Keratinocyte (primary cell): ENCODE measurements around the gene ARID1B. TPM values are rescaled to one million over a fixed set of nuclear protein-coding genes. Genes with fewer than 3 reads are reported as not detected.

Experiments
- DNase-seq: peaks from one replicate; pipeline ENCODE4 v3.0.0-alpha.2; 2011; ENCODE audit warnings: low read depth, missing footprints, low spot score
- FAIRE-seq: peaks from 2 replicates; lab custom pipeline; 2011; peaks lifted over from hg19 to GRCh38; lab: Jason Lieb, UNC
- H2AFZ ChIP-seq: 2 replicates; pipeline ENCODE4 v1.6.0; 2012; ENCODE audit warnings: low read length, control low read depth, inconsistent platforms; ENCODE audit not compliant: control insufficient read depth
- H3K27ac ChIP-seq: 2 replicates; pipeline ENCODE4 v1.5.1; 2011; ENCODE audit warnings: low read length; ENCODE audit not compliant: control insufficient read depth, insufficient read depth
- H3K27me3 ChIP-seq: 3 replicates; pipeline ENCODE4 v1.6.0; 2011; ENCODE audit warnings: low read length; ENCODE audit not compliant: control insufficient read depth, insufficient read depth; ENCODE audit errors: extremely low read depth
- H3K36me3 ChIP-seq, 2 experiments: 2 replicates in 1 of 2; 3 replicates in 1 of 2; pipeline ENCODE4 v1.5.1; 2011; ENCODE audit warnings: low read length in 2 of 2, mild to moderate bottlenecking in 1 of 2; ENCODE audit not compliant: control insufficient read depth in 2 of 2, insufficient read depth in 2 of 2; ENCODE audit errors: extremely low read depth in 1 of 2
- H3K4me1 ChIP-seq: 3 replicates; pipeline ENCODE4 v1.5.1; 2011; ENCODE audit warnings: low read length; ENCODE audit not compliant: control insufficient read depth, insufficient read depth; ENCODE audit errors: extremely low read depth
- H3K4me2 ChIP-seq: 3 replicates; pipeline ENCODE4 v1.6.0; 2011; ENCODE audit warnings: low read depth, low read length; ENCODE audit not compliant: control insufficient read depth, insufficient read depth; ENCODE audit errors: extremely low read depth
- H3K4me3 ChIP-seq, 3 experiments: fragments of 200-600 bp in 1 of 3; sonication (generic) in 1 of 3; 2 replicates in 2 of 3; 3 replicates in 1 of 3; pipeline ENCODE4 v1.5.1; 2011 to 2016; ENCODE audit warnings: low read length in 3 of 3, mild to moderate bottlenecking in 3 of 3, control low read depth in 2 of 3, inconsistent platforms in 1 of 3, low read depth in 1 of 3, mixed read lengths in 1 of 3, mixed run types in 1 of 3, moderate library complexity in 1 of 3; ENCODE audit not compliant: control insufficient read depth in 2 of 3, insufficient read depth in 2 of 3; ENCODE audit errors: extremely low read depth in 1 of 3
- H3K79me2 ChIP-seq: 2 replicates; pipeline ENCODE4 v1.6.0; 2012; ENCODE audit warnings: low read length; ENCODE audit not compliant: control insufficient read depth, insufficient read depth
- H3K9ac ChIP-seq: 3 replicates; pipeline ENCODE4 v1.6.0; 2011; ENCODE audit warnings: low read length; ENCODE audit not compliant: control insufficient read depth, insufficient read depth; ENCODE audit errors: extremely low read depth
- H3K9me1 ChIP-seq: 3 replicates; pipeline ENCODE4 v1.6.0; 2011; ENCODE audit warnings: low read length; ENCODE audit not compliant: control insufficient read depth, insufficient read depth; ENCODE audit errors: extremely low read depth
- H3K9me3 ChIP-seq: 2 replicates; pipeline ENCODE4 v1.5.1; 2012; ENCODE audit warnings: low read depth, low read length; ENCODE audit not compliant: control insufficient read depth
- H4K20me1 ChIP-seq: 3 replicates; pipeline ENCODE4 v1.6.0; 2011; ENCODE audit warnings: low read length; ENCODE audit not compliant: control insufficient read depth, insufficient read depth; ENCODE audit errors: extremely low read depth
- EZH2 ChIP-seq: IDR thresholded peaks from one replicate; pipeline ENCODE4 v1.6.1; 2012; ENCODE audit warnings: inconsistent platforms, mild to moderate bottlenecking, low read length, moderate library complexity
- dilution Hi-C: fragments of 300-500 bp; cut with MboI; formaldehyde crosslinking; loops from one replicate; pipeline ENCODE4 v1.7.0; 2020; ENCODE audit warnings: low sequenced_read_pairs; ENCODE audit not compliant: extremely low pct_ligation_motif_present
- polyA plus RNA-seq, 5 experiments: library from polyadenylated mRNA; depleted of rRNA in 3 of 5; stranded (reverse) in 3 of 5; stranded (forward) in 1 of 5; unstranded in 1 of 5; fragments of >200 nt; gene quantifications; 1 replicate in 1 of 5; 2 replicates in 3 of 5; 3 replicates in 1 of 5; pipeline versions ENCODE4 v1.2.1 to v1.2.3, GENCODE V29; 2011 to 2012; ENCODE audit warnings: missing spikeins in 2 of 5, low read depth in 1 of 5, low replicate concordance in 1 of 5
- TF ChIP-seq, protein P1 (sequence below), 3 experiments: IDR thresholded peaks in 1 of 3; conservative IDR thresholded peaks in 1 of 3; optimal IDR thresholded peaks in 1 of 3; 2 replicates in 2 of 3; 3 replicates in 1 of 3; pipeline versions ENCODE3 to v1.5.1; 2011; ENCODE audit warnings: low read length in 3 of 3, mild to moderate bottlenecking in 3 of 3, moderate library complexity in 2 of 3, control low read depth in 1 of 3, inconsistent platforms in 1 of 3; ENCODE audit not compliant: insufficient read depth in 2 of 3; ENCODE audit errors: extremely low read depth in 1 of 3

The ARID1B gene
- polyA plus RNA-seq, 1 donor (not counting 4 experiments of a cell fraction or from before 2014, with no cell fraction given): 14.9 TPM

DNA sequence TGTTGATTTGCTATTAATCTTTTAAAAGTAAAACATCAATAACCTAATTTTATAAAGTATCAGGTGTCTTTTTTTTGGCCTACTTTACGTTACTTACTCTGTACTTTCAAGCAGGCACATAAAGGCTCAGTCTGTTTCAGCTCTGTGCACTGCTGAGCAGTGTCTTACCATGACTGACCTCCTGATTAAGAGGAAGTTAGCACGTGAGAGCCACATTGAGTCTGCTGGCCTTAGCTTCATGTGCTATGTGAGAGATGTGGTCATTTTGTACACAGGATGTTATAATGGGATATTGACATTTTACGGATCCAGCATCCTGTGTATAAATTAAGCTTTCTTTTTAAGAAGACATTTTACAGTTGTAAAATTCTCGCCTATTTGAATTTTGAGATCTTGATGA is 31.9 kb downstream of the ARID1B start:
- Histone ChIP-seq H3K9me3 (no peaks in the 10 kb centered on the region), H3K27me3 (no peaks in the 10 kb centered on the region), H4K20me1 (no peaks in the 10 kb centered on the region), H3K9ac (no peak overlapping the region), H3K4me2 (no peak overlapping the region), H3K79me2 (peaks cover 81% of the 10 kb centered on the region), H3K4me3 (no peak overlapping the region), H3K4me1 (no peaks in the 10 kb centered on the region), H3K27ac (no peak overlapping the region), H3K36me3 (no peaks in the 10 kb centered on the region), H3K9me1 (no peaks in the 10 kb centered on the region), H2AFZ (no peak overlapping the region)
- DNase-seq: no peak
- dilution Hi-C loops: no loop called here
- no peak for FAIRE-seq
- TF ChIP-seq, protein P1, sequence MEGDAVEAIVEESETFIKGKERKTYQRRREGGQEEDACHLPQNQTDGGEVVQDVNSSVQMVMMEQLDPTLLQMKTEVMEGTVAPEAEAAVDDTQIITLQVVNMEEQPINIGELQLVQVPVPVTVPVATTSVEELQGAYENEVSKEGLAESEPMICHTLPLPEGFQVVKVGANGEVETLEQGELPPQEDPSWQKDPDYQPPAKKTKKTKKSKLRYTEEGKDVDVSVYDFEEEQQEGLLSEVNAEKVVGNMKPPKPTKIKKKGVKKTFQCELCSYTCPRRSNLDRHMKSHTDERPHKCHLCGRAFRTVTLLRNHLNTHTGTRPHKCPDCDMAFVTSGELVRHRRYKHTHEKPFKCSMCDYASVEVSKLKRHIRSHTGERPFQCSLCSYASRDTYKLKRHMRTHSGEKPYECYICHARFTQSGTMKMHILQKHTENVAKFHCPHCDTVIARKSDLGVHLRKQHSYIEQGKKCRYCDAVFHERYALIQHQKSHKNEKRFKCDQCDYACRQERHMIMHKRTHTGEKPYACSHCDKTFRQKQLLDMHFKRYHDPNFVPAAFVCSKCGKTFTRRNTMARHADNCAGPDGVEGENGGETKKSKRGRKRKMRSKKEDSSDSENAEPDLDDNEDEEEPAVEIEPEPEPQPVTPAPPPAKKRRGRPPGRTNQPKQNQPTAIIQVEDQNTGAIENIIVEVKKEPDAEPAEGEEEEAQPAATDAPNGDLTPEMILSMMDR (optimal IDR thresholded peaks at IDR 0.05 in 1 of 3, IDR thresholded peaks at IDR 0.05 in 1 of 3, conservative IDR thresholded peaks at IDR 0.05 in 1 of 3; ENCODE audit: extremely low read depth in 1 of 3, insufficient read depth in 2 of 3, low read length in 3 of 3): no peak
- no peak for TF ChIP-seq EZH2

DNA sequence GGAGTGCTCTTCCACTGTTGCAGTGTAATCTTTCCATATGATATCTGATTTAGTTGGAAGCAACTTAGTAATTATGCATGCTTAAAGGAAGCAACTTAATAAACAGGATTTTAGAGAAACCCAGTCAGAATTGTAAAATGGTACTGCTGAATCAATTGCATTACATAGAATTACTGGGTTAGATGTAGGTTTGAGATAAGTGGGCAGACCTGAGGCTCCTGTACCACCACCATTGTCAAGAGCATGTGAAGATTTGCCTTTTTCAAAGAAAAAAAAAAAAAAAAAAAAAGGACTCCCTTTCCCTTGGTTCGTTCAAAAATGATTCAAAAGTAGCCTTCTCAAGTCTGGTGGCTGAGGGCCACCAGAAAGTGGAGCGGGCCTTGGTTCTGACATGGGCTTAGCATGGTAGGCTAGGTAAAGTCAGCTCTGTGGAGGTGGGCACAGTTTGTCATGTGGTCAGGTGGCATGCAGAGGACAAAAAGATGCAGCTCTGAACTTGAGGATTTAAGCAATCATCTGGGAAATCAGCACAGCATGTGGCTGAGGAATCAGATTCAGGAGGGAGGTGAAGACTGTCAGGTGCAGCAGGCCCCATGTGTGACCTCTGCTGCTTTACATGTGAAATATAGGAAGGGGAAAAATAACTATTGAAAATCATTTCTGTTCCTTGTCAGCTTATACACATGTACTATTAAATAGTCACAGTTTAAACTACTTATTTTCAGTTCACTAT is 32.4 kb downstream of the ARID1B start:
- Histone ChIP-seq H3K9me1 (no peaks in the 10 kb centered on the region), H3K36me3 (no peaks in the 10 kb centered on the region), H3K4me2 (no peak overlapping the region), H3K4me1 (no peaks in the 10 kb centered on the region), H3K9ac (no peak overlapping the region), H3K79me2 (peaks cover 81% of the 10 kb centered on the region), H3K27me3 (no peaks in the 10 kb centered on the region), H3K9me3 (no peaks in the 10 kb centered on the region), H3K4me3 (no peak overlapping the region), H2AFZ (no peak overlapping the region), H3K27ac (no peak overlapping the region), H4K20me1 (no peaks in the 10 kb centered on the region)
- FAIRE-seq (no peak), DNase-seq (no peak)
- dilution Hi-C loops: no loop called here
- TF ChIP-seq, protein P1 (optimal IDR thresholded peaks at IDR 0.05 in 1 of 3, IDR thresholded peaks at IDR 0.05 in 1 of 3, conservative IDR thresholded peaks at IDR 0.05 in 1 of 3; ENCODE audit: extremely low read depth in 1 of 3, insufficient read depth in 2 of 3, low read length in 3 of 3): no peak
- no peak for TF ChIP-seq EZH2
